GM23338 (cell line): ENCODE data around the gene RNF103. TPM values are rescaled to one million over a fixed set of nuclear protein-coding genes. Genes with fewer than 3 reads are reported as not detected.
A peak's percentile ranks its signal among the peaks of the same experiment; 100 is the strongest.

ENCODE experiments used
- ATAC-seq: fragments of 200-7000 bp; cut with Tn5 transposase; 3 replicates; pipeline ENCODE4 v1.9.1; 2020
- DNase-seq: peaks from one replicate; pipeline ENCODE4 v3.0.0-alpha.2; 2015; ENCODE audit warnings: low spot score
- H2AFZ ChIP-seq: fragments of 200-600 bp; sonication (generic); 2 replicates; pipeline ENCODE4 v1.8.0; 2016; ENCODE audit warnings: antibody characterized with exemption, mild to moderate bottlenecking, moderate library complexity
- H3F3A ChIP-seq: fragments of 200-600 bp; sonication (generic); replicated peaks from 2 replicates; pipeline ENCODE4 v1.8.0; 2017; ENCODE audit warnings: antibody characterized with exemption, mixed run types, low read depth
- H3K27ac ChIP-seq: fragments of 200-600 bp; sonication (generic); 2 replicates; pipeline ENCODE4 v1.6.1; 2016; ENCODE audit warnings: low read depth
- H3K27me3 ChIP-seq: fragments of 200-600 bp; sonication (generic); 2 replicates; pipeline ENCODE4 v1.8.0; 2016; ENCODE audit warnings: mild to moderate bottlenecking, mixed run types, moderate library complexity; ENCODE audit not compliant: insufficient read depth
- H3K36me3 ChIP-seq: fragments of 200-600 bp; sonication (generic); 2 replicates; pipeline ENCODE4 v1.8.0; 2016; ENCODE audit warnings: mild to moderate bottlenecking; ENCODE audit not compliant: insufficient read depth
- H3K4me1 ChIP-seq: fragments of 200-600 bp; sonication (generic); 2 replicates; pipeline ENCODE4 v1.8.0; 2016; ENCODE audit warnings: mild to moderate bottlenecking, moderate library complexity; ENCODE audit not compliant: insufficient read depth
- H3K4me2 ChIP-seq: fragments of 200-600 bp; sonication (generic); 2 replicates; pipeline ENCODE4 v1.7.1; 2017; ENCODE audit warnings: mixed run types
- H3K4me3 ChIP-seq: fragments of 200-600 bp; sonication (generic); 2 replicates; pipeline ENCODE4 v1.6.1; 2016; ENCODE audit warnings: mixed run types
- H3K79me2 ChIP-seq: fragments of 200-600 bp; sonication (generic); replicated peaks from 2 replicates; pipeline ENCODE4 v1.8.0; 2017; ENCODE audit warnings: mild to moderate bottlenecking; ENCODE audit not compliant: insufficient read depth
- H3K9me2 ChIP-seq: fragments of 200-600 bp; sonication (generic); 2 replicates; pipeline ENCODE4 v1.8.0; 2017; ENCODE audit not compliant: insufficient read depth
- H4K20me1 ChIP-seq: fragments of 200-600 bp; sonication (generic); replicated peaks from 2 replicates; pipeline ENCODE4 v1.8.0; 2017; ENCODE audit warnings: mild to moderate bottlenecking; ENCODE audit not compliant: insufficient read depth
- H3K27ac Mint-ChIP-seq: 2 replicates; pipeline ENCODE4 v1.8.0; 2020; ENCODE audit warnings: inconsistent platforms, mild to moderate bottlenecking, moderate library complexity, mixed read lengths
- H3K27me3 Mint-ChIP-seq: 3 replicates; pipeline ENCODE4 v1.8.0; 2022; ENCODE audit warnings: low read depth, mild to moderate bottlenecking, moderate library complexity, mixed read lengths, inconsistent platforms; ENCODE audit not compliant: insufficient read depth, poor library complexity
- H3K36me3 Mint-ChIP-seq: 3 replicates; pipeline ENCODE4 v1.8.0; 2021; ENCODE audit warnings: low read depth, mild to moderate bottlenecking, inconsistent platforms, moderate library complexity, mixed read lengths
- H3K4me1 Mint-ChIP-seq: 3 replicates; pipeline ENCODE4 v1.8.0; 2020; ENCODE audit warnings: mild to moderate bottlenecking, inconsistent platforms, mixed read lengths
- H3K4me3 Mint-ChIP-seq: 3 replicates; pipeline ENCODE4 v1.8.0; 2021; ENCODE audit warnings: moderate library complexity, mild to moderate bottlenecking, inconsistent platforms, mixed read lengths
- H3K9me3 Mint-ChIP-seq: 3 replicates; pipeline ENCODE4 v1.8.0; 2020; ENCODE audit warnings: moderate library complexity, mild to moderate bottlenecking, inconsistent platforms, mixed read lengths
- CREB1 ChIP-seq: fragments of 250-450 bp; sonication (Bioruptor Pico); IDR thresholded peaks from 2 replicates; pipeline ENCODE4 v1.5.0; 2020; ENCODE audit warnings: low read depth, mild to moderate bottlenecking, moderate library complexity
- EZH2 ChIP-seq: fragments of 200-600 bp; sonication (generic); IDR thresholded peaks from one replicate; pipeline ENCODE4 v1.8.0; 2017; ENCODE audit warnings: antibody characterized with exemption, mild to moderate bottlenecking, low read depth; ENCODE audit not compliant: unreplicated experiment
- POLR2AphosphoS5 ChIP-seq: IDR thresholded peaks from 2 replicates; pipeline ENCODE4 v1.6.1; 2016; ENCODE audit warnings: antibody characterized with exemption, low read depth
- STAT1 ChIP-seq: IDR thresholded peaks from one replicate; pipeline ENCODE4 v1.6.1; 2016; ENCODE audit warnings: antibody characterized with exemption; ENCODE audit not compliant: unreplicated experiment
- ZNF331 ChIP-seq: fragments of 250-450 bp; sonication (Bioruptor Pico); IDR thresholded peaks from 2 replicates; pipeline ENCODE4 v1.5.0; 2020; ENCODE audit warnings: low read depth, mild to moderate bottlenecking, moderate library complexity
- polyA plus RNA-seq: library from polyadenylated mRNA; unstranded; fragments of >200 nt; fragmentation: Nextera tagmentation; extraction: Ambion mirVana; gene quantifications from 2 replicates; pipeline ENCODE4 v1.2.1, GENCODE V29; 2016
- total RNA-seq: library from RNA; depleted of rRNA; stranded (reverse); fragments of >200 nt; shearing (Covaris generic); gene quantifications from 2 replicates; pipeline ENCODE4 v1.2.3, GENCODE V29; 2014
- TF ChIP-seq, protein P1 (sequence below), 2 experiments: fragments of 200-600 bp in 1 of 2; sonication (generic) in 1 of 2; conservative IDR thresholded peaks; 2 replicates each; pipeline versions ENCODE4 v1.5.1 to v1.6.1; 2016 to 2017; ENCODE audit warnings: antibody characterized with exemption in 2 of 2, low read depth in 2 of 2, mild to moderate bottlenecking in 2 of 2, moderate library complexity in 1 of 2
- TF ChIP-seq, protein P2 (sequence below): IDR thresholded peaks from 2 replicates; pipeline ENCODE4 v1.6.1; 2016; ENCODE audit warnings: antibody characterized with exemption
- TF ChIP-seq, protein P3 (sequence below): IDR thresholded peaks from one replicate; pipeline ENCODE4 v1.6.1; 2018; ENCODE audit warnings: antibody characterized with exemption; ENCODE audit not compliant: unreplicated experiment

The RNF103 gene
- total and polyA plus RNA-seq, 2 experiments from 2014 or later: 3.8 to 5.9 TPM

DNA sequence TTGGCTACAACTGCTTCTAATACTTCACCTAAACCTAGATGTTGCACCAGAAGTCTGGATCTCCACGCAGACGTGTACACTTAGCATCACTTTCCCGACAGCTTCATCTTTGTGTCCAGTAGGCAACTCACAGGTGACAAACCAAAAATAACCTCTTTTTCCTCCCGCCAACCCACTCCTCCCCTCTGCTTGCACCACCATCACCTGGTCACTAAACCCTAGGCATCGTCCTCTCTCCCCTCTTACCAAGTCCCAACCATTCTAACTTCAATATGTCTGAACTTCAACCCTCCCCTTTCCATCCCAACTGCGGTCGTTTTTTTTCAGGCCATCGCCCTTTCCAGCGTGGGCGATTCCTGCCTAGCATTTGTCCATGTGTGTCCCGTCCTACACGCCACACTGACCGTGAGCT is 60.0 kb downstream of the RNF103 start:
- H3K4me1 ChIP-seq: peaks cover 9% of the 10 kb centered on the region
- H3K27ac ChIP-seq: no peak overlapping the region
- ATAC-seq (no peak), DNase-seq (no peak)
- peaks cover 39% of the 10 kb centered on the region for H3K79me2 ChIP-seq
- no peaks in the 10 kb centered on the region; the same call in 1 of the 2 replicates for H4K20me1 ChIP-seq
- H3K4me2 ChIP-seq: peak overlapping the region; percentile 40; the same call in 1 of the 2 replicates
- Mint-ChIP-seq H3K27ac (peak overlapping the region; percentile 99), H3K27me3 (peaks cover 16% of the 10 kb centered on the region), H3K4me1 (peaks cover 4% of the 10 kb centered on the region; the same call in 1 of the 3 replicates), H3K9me3 (peaks cover 6% of the 10 kb centered on the region; the same call in 2 of the 3 replicates), H3K4me3 (peak overlapping the region; percentile 96), H3K36me3 (no peaks in the 10 kb centered on the region; the same call in none of the 3 replicates)
- peaks cover 11% of the 10 kb centered on the region for H3K9me2 ChIP-seq
- H3F3A ChIP-seq: no peaks in the 10 kb centered on the region
- H3K36me3 ChIP-seq: no peaks in the 10 kb centered on the region
- H3K27me3 ChIP-seq: peaks cover 5% of the 10 kb centered on the region; the same call in 1 of the 2 replicates
- H2AFZ ChIP-seq: peak overlapping the region; percentile 93
- TF ChIP-seq, protein P1, sequence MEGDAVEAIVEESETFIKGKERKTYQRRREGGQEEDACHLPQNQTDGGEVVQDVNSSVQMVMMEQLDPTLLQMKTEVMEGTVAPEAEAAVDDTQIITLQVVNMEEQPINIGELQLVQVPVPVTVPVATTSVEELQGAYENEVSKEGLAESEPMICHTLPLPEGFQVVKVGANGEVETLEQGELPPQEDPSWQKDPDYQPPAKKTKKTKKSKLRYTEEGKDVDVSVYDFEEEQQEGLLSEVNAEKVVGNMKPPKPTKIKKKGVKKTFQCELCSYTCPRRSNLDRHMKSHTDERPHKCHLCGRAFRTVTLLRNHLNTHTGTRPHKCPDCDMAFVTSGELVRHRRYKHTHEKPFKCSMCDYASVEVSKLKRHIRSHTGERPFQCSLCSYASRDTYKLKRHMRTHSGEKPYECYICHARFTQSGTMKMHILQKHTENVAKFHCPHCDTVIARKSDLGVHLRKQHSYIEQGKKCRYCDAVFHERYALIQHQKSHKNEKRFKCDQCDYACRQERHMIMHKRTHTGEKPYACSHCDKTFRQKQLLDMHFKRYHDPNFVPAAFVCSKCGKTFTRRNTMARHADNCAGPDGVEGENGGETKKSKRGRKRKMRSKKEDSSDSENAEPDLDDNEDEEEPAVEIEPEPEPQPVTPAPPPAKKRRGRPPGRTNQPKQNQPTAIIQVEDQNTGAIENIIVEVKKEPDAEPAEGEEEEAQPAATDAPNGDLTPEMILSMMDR (conservative IDR thresholded peaks at IDR 0.05; ENCODE audit: low read depth in 2 of 2): no peak
- TF ChIP-seq ZNF331 (CRISPR knock-in tag) (no peak), CREB1 (CRISPR knock-in tag) (no peak)
- TF ChIP-seq, protein P2, sequence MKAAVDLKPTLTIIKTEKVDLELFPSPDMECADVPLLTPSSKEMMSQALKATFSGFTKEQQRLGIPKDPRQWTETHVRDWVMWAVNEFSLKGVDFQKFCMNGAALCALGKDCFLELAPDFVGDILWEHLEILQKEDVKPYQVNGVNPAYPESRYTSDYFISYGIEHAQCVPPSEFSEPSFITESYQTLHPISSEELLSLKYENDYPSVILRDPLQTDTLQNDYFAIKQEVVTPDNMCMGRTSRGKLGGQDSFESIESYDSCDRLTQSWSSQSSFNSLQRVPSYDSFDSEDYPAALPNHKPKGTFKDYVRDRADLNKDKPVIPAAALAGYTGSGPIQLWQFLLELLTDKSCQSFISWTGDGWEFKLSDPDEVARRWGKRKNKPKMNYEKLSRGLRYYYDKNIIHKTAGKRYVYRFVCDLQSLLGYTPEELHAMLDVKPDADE: no peak
- TF ChIP-seq, protein P3, sequence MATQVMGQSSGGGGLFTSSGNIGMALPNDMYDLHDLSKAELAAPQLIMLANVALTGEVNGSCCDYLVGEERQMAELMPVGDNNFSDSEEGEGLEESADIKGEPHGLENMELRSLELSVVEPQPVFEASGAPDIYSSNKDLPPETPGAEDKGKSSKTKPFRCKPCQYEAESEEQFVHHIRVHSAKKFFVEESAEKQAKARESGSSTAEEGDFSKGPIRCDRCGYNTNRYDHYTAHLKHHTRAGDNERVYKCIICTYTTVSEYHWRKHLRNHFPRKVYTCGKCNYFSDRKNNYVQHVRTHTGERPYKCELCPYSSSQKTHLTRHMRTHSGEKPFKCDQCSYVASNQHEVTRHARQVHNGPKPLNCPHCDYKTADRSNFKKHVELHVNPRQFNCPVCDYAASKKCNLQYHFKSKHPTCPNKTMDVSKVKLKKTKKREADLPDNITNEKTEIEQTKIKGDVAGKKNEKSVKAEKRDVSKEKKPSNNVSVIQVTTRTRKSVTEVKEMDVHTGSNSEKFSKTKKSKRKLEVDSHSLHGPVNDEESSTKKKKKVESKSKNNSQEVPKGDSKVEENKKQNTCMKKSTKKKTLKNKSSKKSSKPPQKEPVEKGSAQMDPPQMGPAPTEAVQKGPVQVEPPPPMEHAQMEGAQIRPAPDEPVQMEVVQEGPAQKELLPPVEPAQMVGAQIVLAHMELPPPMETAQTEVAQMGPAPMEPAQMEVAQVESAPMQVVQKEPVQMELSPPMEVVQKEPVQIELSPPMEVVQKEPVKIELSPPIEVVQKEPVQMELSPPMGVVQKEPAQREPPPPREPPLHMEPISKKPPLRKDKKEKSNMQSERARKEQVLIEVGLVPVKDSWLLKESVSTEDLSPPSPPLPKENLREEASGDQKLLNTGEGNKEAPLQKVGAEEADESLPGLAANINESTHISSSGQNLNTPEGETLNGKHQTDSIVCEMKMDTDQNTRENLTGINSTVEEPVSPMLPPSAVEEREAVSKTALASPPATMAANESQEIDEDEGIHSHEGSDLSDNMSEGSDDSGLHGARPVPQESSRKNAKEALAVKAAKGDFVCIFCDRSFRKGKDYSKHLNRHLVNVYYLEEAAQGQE: no peak
- peak overlapping the region; percentile 90; the same call in 1 of the 2 replicates for H3K4me3 ChIP-seq

DNA sequence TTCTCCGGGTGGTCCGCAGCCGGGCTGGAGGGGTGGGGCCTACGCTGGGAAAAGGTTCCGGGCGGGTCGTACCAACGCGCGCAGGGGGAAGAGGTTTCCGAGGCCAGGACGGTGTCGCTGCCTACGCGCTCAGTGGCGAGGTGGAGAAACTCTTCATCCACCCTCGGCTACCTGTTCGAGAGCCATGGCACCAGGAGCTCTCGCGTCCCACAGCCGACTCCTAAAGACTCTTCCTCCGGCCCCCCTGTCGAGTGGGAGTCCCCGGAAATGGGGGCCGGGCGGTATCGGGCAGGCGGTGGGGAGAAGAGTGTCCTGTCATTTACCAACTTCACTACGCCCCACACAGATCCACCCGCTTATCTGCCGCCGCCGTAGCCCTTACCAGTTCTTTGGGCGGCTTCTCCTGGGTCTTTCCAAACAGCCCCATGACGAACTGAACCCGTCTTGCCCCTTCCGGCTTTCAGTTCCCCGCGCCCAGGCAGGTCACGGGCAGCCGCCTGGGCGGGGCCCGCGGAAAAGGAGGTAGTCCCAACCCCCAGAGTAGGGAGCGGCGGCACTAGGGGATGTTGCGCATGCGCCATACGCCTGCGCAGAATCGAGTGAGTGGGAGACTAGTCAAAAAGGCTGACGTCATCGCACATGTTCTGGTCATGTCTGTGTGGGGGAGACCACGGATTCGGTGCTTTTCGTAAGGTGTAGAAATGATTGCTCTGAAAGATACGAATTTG is 60.6 kb downstream of the RNF103 start, which contains the start of gene CHMP3:
CHMP3 (minus strand) TSS at position 522 of the 728 bp plus-strand sequence; CDS start at position 427, 95 bp downstream.
- Histone ChIP-seq H3K4me3 (peak within 1 kb of the TSS; percentile 90), H2AFZ (peak within 1 kb of the TSS; percentile 93), H3K27ac (peak within 1 kb of the TSS; percentile 99), H3K4me1 (peaks cover 9% of the 10 kb centered on the region), H3K4me2 (peak within 1 kb of the TSS; percentile 82), H3K79me2 (peaks cover 45% of the 10 kb centered on the region), H3K9me2 (peaks cover 11% of the 10 kb centered on the region), H3K27me3 (peaks cover 5% of the 10 kb centered on the region; the same call in 1 of the 2 replicates), H3K36me3 (no peaks in the 10 kb centered on the region), H4K20me1 (no peaks in the 10 kb centered on the region; the same call in 1 of the 2 replicates), H3F3A (no peaks in the 10 kb centered on the region)
- peak within 1 kb of the TSS; percentile 96 for H3K4me3 Mint-ChIP-seq
- TF ChIP-seq CREB1 (CRISPR knock-in tag): peak; percentile 95
- no peak for TF ChIP-seq EZH2
- TF ChIP-seq STAT1: no peak
- TF ChIP-seq POLR2AphosphoS5: peak; percentile 51; the same call in 1 of the 2 replicates
- TF ChIP-seq, protein P2: peak; percentile 61; the same call in 1 of the 2 replicates
- peaks cover 6% of the 10 kb centered on the region; the same call in 2 of the 3 replicates for H3K9me3 Mint-ChIP-seq
- peaks cover 5% of the 10 kb centered on the region for H3K36me3 Mint-ChIP-seq
- DNase-seq (peak; percentile 97), ATAC-seq (peak; percentile 92)
- peak within 1 kb of the TSS; percentile 99 for H3K27ac Mint-ChIP-seq
- H3K27me3 Mint-ChIP-seq: peaks cover 16% of the 10 kb centered on the region
- peaks cover 4% of the 10 kb centered on the region; the same call in 1 of the 3 replicates for H3K4me1 Mint-ChIP-seq
